Mesothelial cell of epicardium (in vitro differentiated cells): ENCODE data around the gene CSPG4. TPM values are rescaled to one million over a fixed set of nuclear protein-coding genes. Genes with fewer than 3 reads are reported as not detected.

Experiments
- DNase-seq, 2 experiments: peaks; one replicate each; pipeline ENCODE4 v3.0.0; 2021; ENCODE audit warnings: low spot score in 2 of 2; ENCODE audit not compliant: unreplicated experiment in 2 of 2
- H3K27ac Mint-ChIP-seq: 2 replicates; pipeline ENCODE4 v1.8.0; 2021; ENCODE audit warnings: mixed read lengths
- H3K27me3 Mint-ChIP-seq: 2 replicates; pipeline ENCODE4 v1.8.0; 2021; ENCODE audit warnings: low read depth, mixed read lengths
- H3K36me3 Mint-ChIP-seq: 2 replicates; pipeline ENCODE4 v1.8.0; 2021; ENCODE audit warnings: mixed read lengths
- H3K4me1 Mint-ChIP-seq: 2 replicates; pipeline ENCODE4 v1.8.0; 2021; ENCODE audit warnings: mixed read lengths
- H3K4me3 Mint-ChIP-seq: 2 replicates; pipeline ENCODE4 v1.8.0; 2021; ENCODE audit warnings: mild to moderate bottlenecking, moderate library complexity, mixed read lengths
- H3K9me3 Mint-ChIP-seq: 2 replicates; pipeline ENCODE4 v1.8.0; 2021; ENCODE audit warnings: mixed read lengths
- CTCF ChIP-seq: fragments of 200-600 bp; sonication (generic); IDR thresholded peaks from one replicate; pipeline ENCODE4 v1.5.0; 2021; ENCODE audit warnings: antibody characterized with exemption; ENCODE audit not compliant: unreplicated experiment
- total RNA-seq: library from RNA; stranded (reverse); gene quantifications from 3 replicates; pipeline ENCODE4 v1.2.1, GENCODE V29; 2021

CSPG4 gene
- total RNA-seq, 1 donor from 2014 or later: 11.4 TPM

DNA sequence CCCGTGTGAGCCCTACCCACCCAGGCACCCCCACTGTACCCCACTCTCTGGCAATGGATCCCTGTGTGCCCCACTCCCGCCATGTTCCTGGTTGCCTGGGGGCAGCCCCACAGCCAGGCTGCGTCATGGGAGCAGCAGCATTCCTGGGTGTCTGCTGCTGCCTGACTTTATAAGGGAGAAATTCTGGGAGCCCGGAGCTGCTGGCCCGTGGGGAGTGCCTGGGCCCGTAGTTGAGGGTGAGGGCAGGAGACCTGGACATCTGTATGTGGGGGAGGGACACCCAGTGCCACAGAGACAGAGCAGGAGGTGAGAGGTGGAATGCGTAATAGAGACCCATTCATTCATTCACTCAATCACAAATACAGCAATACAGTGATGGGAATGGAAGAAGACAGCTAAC, 15.1 kb downstream of the CSPG4 start:
- no peak overlapping the region for H3K4me3 Mint-ChIP-seq
- H3K4me1 Mint-ChIP-seq: peaks cover 41% of the 10 kb centered on the region
- no peaks in the 10 kb centered on the region for H3K27me3 Mint-ChIP-seq
- H3K36me3 Mint-ChIP-seq: no peaks in the 10 kb centered on the region
- no peak for TF ChIP-seq CTCF
- no peaks in the 10 kb centered on the region for H3K9me3 Mint-ChIP-seq
- no peak for DNase-seq
- H3K27ac Mint-ChIP-seq: peak overlapping the region; percentile 51

DNA sequence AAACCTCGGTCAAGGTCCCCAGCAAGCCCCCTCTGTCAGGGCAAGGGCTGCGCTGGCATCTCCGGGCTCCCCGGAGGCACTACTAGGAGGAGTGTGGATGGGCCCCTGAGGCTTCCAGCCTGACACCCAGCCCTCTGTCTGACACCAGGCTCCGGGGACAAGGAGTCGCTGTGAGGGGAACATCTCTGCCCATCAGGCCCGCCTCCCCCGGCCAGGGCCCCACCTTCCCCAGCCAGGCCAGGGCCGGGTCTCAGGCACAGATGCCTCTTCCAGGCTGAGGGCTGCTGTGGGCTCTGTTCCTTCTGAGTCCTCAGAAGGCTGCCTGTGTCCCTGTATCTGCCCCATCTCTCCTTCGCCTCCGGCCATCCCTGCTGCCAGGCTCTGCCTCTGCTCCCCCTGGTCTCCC, 15.8 kb downstream of the CSPG4 start:
- no peak overlapping the region for H3K27ac Mint-ChIP-seq
- DNase-seq: no peak
- no peak for TF ChIP-seq CTCF
- H3K27me3 Mint-ChIP-seq: peaks cover 1% of the 10 kb centered on the region
- H3K4me3 Mint-ChIP-seq: no peak overlapping the region
- H3K4me1 Mint-ChIP-seq: peaks cover 38% of the 10 kb centered on the region
- H3K9me3 Mint-ChIP-seq: no peaks in the 10 kb centered on the region
- no peaks in the 10 kb centered on the region for H3K36me3 Mint-ChIP-seq

- Mint-ChIP-seq H3K9me3 (no peaks in the 10 kb centered on the region), H3K4me3 (no peak overlapping the region), H3K4me1 (peaks cover 34% of the 10 kb centered on the region), H3K36me3 (no peaks in the 10 kb centered on the region), H3K27ac (no peak overlapping the region), H3K27me3 (peaks cover 1% of the 10 kb centered on the region)
- no peak for DNase-seq
- TF ChIP-seq CTCF: no peak
Observed at GRCh38 chr15:75696311-75696720, 16.3 kb downstream of the CSPG4 start.

DNA sequence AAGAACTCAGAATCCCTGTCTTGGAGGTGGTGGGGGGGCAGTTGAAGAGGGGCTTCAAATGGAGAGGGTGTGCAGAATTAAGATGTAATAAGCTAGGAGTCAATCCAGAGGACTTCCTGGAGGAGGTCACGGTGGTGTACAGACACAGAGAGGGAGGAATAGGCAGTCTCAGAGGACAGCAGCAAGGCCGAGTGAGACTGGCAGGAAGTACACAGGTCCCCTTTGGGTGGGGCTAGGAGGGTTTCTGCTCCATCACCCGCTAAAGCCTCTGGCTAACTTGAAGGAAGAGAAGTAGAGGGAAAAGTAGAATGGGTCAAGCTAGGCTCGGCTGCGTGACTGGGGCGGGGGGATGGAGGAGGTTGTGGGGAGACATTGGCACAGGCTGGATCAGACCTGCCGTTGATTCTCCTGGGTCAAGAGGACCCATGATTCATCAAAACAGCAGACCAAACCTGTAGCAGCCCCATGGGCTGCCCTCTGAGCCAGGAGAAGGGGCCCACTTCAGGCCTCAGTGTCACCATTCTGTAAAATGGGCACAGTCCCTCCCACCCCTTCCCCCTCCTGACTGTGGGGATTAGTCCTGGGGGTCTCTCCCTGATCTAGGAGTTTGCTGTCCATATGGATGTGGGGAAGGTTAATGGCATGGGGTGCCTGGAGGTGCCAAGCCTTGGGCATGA, 16.9 kb downstream of the CSPG4 start:
- Mint-ChIP-seq H3K27me3 (peaks cover 1% of the 10 kb centered on the region), H3K27ac (peak overlapping the region; percentile 4), H3K4me3 (no peak overlapping the region), H3K36me3 (no peaks in the 10 kb centered on the region), H3K9me3 (no peaks in the 10 kb centered on the region), H3K4me1 (peaks cover 34% of the 10 kb centered on the region)
- DNase-seq: no peak
- no peak for TF ChIP-seq CTCF

- peaks cover 1% of the 10 kb centered on the region for H3K27me3 Mint-ChIP-seq
- no peak for TF ChIP-seq CTCF
- no peak for DNase-seq
- H3K36me3 Mint-ChIP-seq: no peaks in the 10 kb centered on the region
- no peak overlapping the region for H3K4me3 Mint-ChIP-seq
- H3K4me1 Mint-ChIP-seq: peaks cover 34% of the 10 kb centered on the region
- H3K27ac Mint-ChIP-seq: peak overlapping the region; percentile 74
- H3K9me3 Mint-ChIP-seq: no peaks in the 10 kb centered on the region
Observed at GRCh38 chr15:75695220-75695619, 17.4 kb downstream of the CSPG4 start.
